Measurements from ENCODE around the gene TXNRD2. TPM values are rescaled to one million over a fixed set of nuclear protein-coding genes. Genes with fewer than 3 reads are reported as not detected.

Gene TXNRD2
- total RNA-seq, 1 experiment from 2014 or later = 19.7 TPM

DNA sequence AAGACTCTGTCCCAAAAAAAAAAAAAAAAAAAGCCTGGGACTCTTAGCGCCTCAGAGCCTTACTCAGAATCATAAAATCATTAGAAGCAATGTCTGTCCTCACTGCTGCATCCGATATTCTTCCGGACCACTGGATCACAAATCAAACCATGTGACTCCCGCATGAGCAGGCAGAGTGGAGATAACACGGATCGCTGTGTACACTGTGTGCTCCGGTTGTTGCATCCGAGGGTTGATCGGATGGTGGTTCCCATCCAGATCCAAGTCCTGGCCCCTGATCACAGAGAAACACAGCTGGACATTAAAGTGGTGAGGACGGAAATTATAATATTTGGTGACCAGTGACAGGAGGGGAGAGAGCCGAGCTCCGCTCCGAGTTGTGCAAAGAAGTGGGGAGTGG lies 9.7 kb upstream of the TXNRD2 start (continued):
- TF ChIP-seq, protein P1, sequence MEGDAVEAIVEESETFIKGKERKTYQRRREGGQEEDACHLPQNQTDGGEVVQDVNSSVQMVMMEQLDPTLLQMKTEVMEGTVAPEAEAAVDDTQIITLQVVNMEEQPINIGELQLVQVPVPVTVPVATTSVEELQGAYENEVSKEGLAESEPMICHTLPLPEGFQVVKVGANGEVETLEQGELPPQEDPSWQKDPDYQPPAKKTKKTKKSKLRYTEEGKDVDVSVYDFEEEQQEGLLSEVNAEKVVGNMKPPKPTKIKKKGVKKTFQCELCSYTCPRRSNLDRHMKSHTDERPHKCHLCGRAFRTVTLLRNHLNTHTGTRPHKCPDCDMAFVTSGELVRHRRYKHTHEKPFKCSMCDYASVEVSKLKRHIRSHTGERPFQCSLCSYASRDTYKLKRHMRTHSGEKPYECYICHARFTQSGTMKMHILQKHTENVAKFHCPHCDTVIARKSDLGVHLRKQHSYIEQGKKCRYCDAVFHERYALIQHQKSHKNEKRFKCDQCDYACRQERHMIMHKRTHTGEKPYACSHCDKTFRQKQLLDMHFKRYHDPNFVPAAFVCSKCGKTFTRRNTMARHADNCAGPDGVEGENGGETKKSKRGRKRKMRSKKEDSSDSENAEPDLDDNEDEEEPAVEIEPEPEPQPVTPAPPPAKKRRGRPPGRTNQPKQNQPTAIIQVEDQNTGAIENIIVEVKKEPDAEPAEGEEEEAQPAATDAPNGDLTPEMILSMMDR (IDR thresholded peaks at IDR 0.05 in 2 of 3, conservative IDR thresholded peaks at IDR 0.05 in 1 of 3; ENCODE audit: borderline replicate concordance in 1 of 3, insufficient read depth in 1 of 3, low read depth in 2 of 3, low read length in 2 of 3) = no peak
- TF ChIP-seq, protein P2, sequence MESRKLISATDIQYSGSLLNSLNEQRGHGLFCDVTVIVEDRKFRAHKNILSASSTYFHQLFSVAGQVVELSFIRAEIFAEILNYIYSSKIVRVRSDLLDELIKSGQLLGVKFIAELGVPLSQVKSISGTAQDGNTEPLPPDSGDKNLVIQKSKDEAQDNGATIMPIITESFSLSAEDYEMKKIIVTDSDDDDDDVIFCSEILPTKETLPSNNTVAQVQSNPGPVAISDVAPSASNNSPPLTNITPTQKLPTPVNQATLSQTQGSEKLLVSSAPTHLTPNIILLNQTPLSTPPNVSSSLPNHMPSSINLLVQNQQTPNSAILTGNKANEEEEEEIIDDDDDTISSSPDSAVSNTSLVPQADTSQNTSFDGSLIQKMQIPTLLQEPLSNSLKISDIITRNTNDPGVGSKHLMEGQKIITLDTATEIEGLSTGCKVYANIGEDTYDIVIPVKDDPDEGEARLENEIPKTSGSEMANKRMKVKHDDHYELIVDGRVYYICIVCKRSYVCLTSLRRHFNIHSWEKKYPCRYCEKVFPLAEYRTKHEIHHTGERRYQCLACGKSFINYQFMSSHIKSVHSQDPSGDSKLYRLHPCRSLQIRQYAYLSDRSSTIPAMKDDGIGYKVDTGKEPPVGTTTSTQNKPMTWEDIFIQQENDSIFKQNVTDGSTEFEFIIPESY (IDR thresholded peaks at IDR 0.05; ENCODE audit: extremely low read depth, insufficient replicate concordance, low read length) = no peak
- TF ChIP-seq EZH2phosphoT487 (IDR thresholded peaks at IDR 0.05; ENCODE audit: borderline replicate concordance) (no peak), ZFX (IDR thresholded peaks at IDR 0.05) (no peak), POLR2A (IDR thresholded peaks at IDR 0.05; ENCODE audit: borderline replicate concordance, extremely low read depth, insufficient read depth, insufficient read length) (no peak), SRF (IDR thresholded peaks at IDR 0.05; ENCODE audit: low read depth) (no peak)

DNA sequence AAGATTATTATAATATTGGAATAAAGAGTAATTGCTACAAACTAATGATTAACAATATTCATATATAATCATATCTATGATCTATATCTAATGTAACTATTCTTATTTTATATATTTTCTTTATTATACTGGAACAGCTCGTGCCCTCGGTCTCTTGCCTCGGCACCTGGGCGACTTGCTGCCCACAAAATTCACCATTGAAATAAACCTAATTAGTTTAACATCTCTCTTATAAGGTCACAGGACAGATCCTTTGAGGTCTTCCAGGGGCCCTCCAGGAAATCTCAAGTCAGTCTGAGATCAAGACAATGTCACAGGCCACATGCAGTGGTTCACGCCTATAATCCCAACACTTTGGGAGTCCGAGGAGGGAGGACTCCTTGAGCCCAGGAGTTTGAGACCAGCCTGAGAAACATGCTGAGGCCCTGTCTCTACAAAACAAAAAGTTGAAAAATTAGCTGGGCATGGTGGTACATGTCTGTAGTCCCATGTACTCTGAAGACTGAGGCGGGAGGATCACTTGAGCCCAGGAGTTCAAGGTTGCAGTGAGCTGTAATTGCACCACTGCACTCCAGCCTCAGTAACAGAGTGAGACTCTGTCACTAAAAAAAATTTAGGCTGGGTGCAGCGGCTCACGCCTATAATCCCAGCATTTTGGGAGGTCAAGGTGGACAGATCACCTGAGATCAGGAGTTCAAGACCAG lies 6.6 kb upstream of the TXNRD2 start:
- no peak overlapping the region for H2AFZ ChIP-seq (ENCODE audit: low read depth, low read length, poor library complexity, severe bottlenecking)
- peaks cover 0 to 6% of the 10 kb centered on the region in 2 experiments; a peak in 1 of 4 replicates for H3K36me3 ChIP-seq (ENCODE audit: control insufficient read depth in 1 of 2, insufficient read depth in 2 of 2, low read length in 2 of 2)
- intact Hi-C loops (cut with micrococcal nuclease) = no loop called here
- ChIA-PET RAD21 (ENCODE audit: low non-redundant PET in 1 of 2, low total read pairs in 2 of 2, uncharacterized antibody in 2 of 2, unreplicated experiment in 2 of 2) (interaction anchor here (1.0 to 1.1 kb wide), 2 partner anchors 218 kb away, joined by 3 to 9 read pairs; no protein-coding TSS in a partner anchor), CTCF (interaction anchor here (0.7 to 2.7 kb wide), 7 partner anchors 15 to 217 kb away, joined by 3 to 18 read pairs (median 4); no protein-coding TSS in a partner anchor), POLR2A (interaction anchor here (1.0 kb wide), 1 partner anchor 14 kb away, joined by 3 read pairs; no protein-coding TSS in a partner anchor)
- no peak for ATAC-seq
- no peak overlapping the region for H3K4me2 ChIP-seq (ENCODE audit: low read length)
- H3K4me3 ChIP-seq (replicated peaks in 1 of 2; ENCODE audit: low read depth in 1 of 2, low read length in 2 of 2) = no peak overlapping the region
- BruUV-seq (replicated peaks) = no TSS peak
- peaks cover 10 to 18% of the 10 kb centered on the region in 2 experiments for H3K4me1 ChIP-seq (ENCODE audit: control insufficient read depth in 1 of 2, insufficient read depth in 2 of 2, low read length in 2 of 2)
- TF ChIP-seq TCF7L2 (IDR thresholded peaks at IDR 0.05; ENCODE audit: borderline replicate concordance, extremely low read depth, insufficient read depth, insufficient read length) (no peak), ELF1 (IDR thresholded peaks at IDR 0.05; ENCODE audit: borderline replicate concordance, low read depth) (no peak), RAD21 (IDR thresholded peaks at IDR 0.05; ENCODE audit: low read depth) (no peak), YY1 (IDR thresholded peaks at IDR 0.05; ENCODE audit: extremely low read depth, insufficient replicate concordance, low read depth, low read length) (no peak), SP1 (IDR thresholded peaks at IDR 0.05; ENCODE audit: low read depth) (no peak), ZFX (IDR thresholded peaks at IDR 0.05) (no peak)
- TF ChIP-seq, protein P2 (IDR thresholded peaks at IDR 0.05; ENCODE audit: extremely low read depth, insufficient replicate concordance, low read length) = no peak
- TF ChIP-seq, protein P1 (IDR thresholded peaks at IDR 0.05 in 2 of 3, conservative IDR thresholded peaks at IDR 0.05 in 1 of 3; ENCODE audit: borderline replicate concordance in 1 of 3, insufficient read depth in 1 of 3, low read depth in 2 of 3, low read length in 2 of 3) = no peak
- no peak for DNase-seq (ENCODE audit: low read depth, low spot score)
- H3K9ac ChIP-seq (ENCODE audit: low read length) = no peak overlapping the region
- H4K20me1 ChIP-seq (ENCODE audit: insufficient read depth) = no peaks in the 10 kb centered on the region
- H3K27ac ChIP-seq (ENCODE audit: low read depth, low read length) = no peak overlapping the region
- H3K79me2 ChIP-seq (ENCODE audit: insufficient read depth, low read length) = peaks cover 56% of the 10 kb centered on the region
- H3K9me2 ChIP-seq (ENCODE audit: insufficient read depth) = no peaks in the 10 kb centered on the region
- no peaks in the 10 kb centered on the region for H3K9me3 ChIP-seq (ENCODE audit: control insufficient read depth in 1 of 2, insufficient read depth in 1 of 2, low read depth in 1 of 2, low read length in 2 of 2)
- H3K27me3 ChIP-seq (ENCODE audit: insufficient read depth, low read length) = no peaks in the 10 kb centered on the region

Data from HCT116 (cell line).